ENCODE data around the gene SH2B3.
A peak's percentile ranks its signal among the peaks of the same experiment; 100 is the strongest.

Gene SH2B3

GRCh38 chr12:111426344-111427185 is 20.8 kb downstream of the SH2B3 start:
- H3K36me3 ChIP-seq (ENCODE audit: insufficient read depth, low read length), result peaks cover 3% of the 10 kb centered on the region; the same call in 1 of the 2 replicates
- no peak for DNase-seq (ENCODE audit: low read depth, low spot score)
- TF ChIP-seq POLR2AphosphoS5 (IDR thresholded peaks at IDR 0.05; ENCODE audit: borderline replicate concordance, low read depth, low read length) (no peak), FOXP2 (optimal IDR thresholded peaks at IDR 0.05; ENCODE audit: control extremely low read depth, extremely low read length, insufficient read depth) (no peak), EZH2 (IDR thresholded peaks at IDR 0.05) (no peak)
- no peak overlapping the region for H3K9ac ChIP-seq (ENCODE audit: insufficient read length)
- no peaks in the 10 kb centered on the region for H3K9me3 ChIP-seq (ENCODE audit: low read depth, low read length)
- H3K4me3 ChIP-seq, result no peak overlapping the region
- no peak overlapping the region for H3K27ac ChIP-seq

- no peak for TF ChIP-seq POLR2AphosphoS5 (IDR thresholded peaks at IDR 0.05; ENCODE audit: borderline replicate concordance, low read depth, low read length)
- no peak for TF ChIP-seq EZH2 (IDR thresholded peaks at IDR 0.05)
- no peak for TF ChIP-seq FOXP2 (optimal IDR thresholded peaks at IDR 0.05; ENCODE audit: control extremely low read depth, extremely low read length, insufficient read depth)
- H3K4me3 ChIP-seq, result no peak overlapping the region
- DNase-seq (ENCODE audit: low read depth, low spot score), result no peak
- H3K9me3 ChIP-seq (ENCODE audit: low read depth, low read length), result no peaks in the 10 kb centered on the region
- no peak overlapping the region for H3K27ac ChIP-seq
- no peak overlapping the region for H3K9ac ChIP-seq (ENCODE audit: insufficient read length)
- peaks cover under 1% of the 10 kb centered on the region; the same call in 1 of the 2 replicates for H3K36me3 ChIP-seq (ENCODE audit: insufficient read depth, low read length)
Measured at GRCh38 chr12:111427417-111428074, 21.8 kb downstream of the SH2B3 start.

GRCh38 chr12:111428081-111428727 is 22.5 kb downstream of the SH2B3 start:
- no peak for TF ChIP-seq POLR2AphosphoS5 (IDR thresholded peaks at IDR 0.05; ENCODE audit: borderline replicate concordance, low read depth, low read length)
- DNase-seq (ENCODE audit: low read depth, low spot score), result no peak
- Histone ChIP-seq H3K27ac (no peak overlapping the region), H3K4me3 (no peak overlapping the region), H3K36me3 (ENCODE audit: insufficient read depth, low read length) (peaks cover 5% of the 10 kb centered on the region; the same call in 1 of the 2 replicates), H3K9me3 (ENCODE audit: low read depth, low read length) (no peaks in the 10 kb centered on the region), H3K9ac (ENCODE audit: insufficient read length) (no peak overlapping the region)

- Histone ChIP-seq H3K27ac (no peak overlapping the region), H3K4me3 (no peak overlapping the region), H3K9me3 (ENCODE audit: low read depth, low read length) (no peaks in the 10 kb centered on the region), H3K9ac (ENCODE audit: insufficient read length) (no peak overlapping the region), H3K36me3 (ENCODE audit: insufficient read depth, low read length) (peaks cover 5% of the 10 kb centered on the region; the same call in 1 of the 2 replicates)
- DNase-seq (ENCODE audit: low read depth, low spot score), result no peak
- TF ChIP-seq POLR2AphosphoS5 (IDR thresholded peaks at IDR 0.05; ENCODE audit: borderline replicate concordance, low read depth, low read length) (no peak), EZH2 (IDR thresholded peaks at IDR 0.05) (no peak), FOXP2 (optimal IDR thresholded peaks at IDR 0.05; ENCODE audit: control extremely low read depth, extremely low read length, insufficient read depth) (no peak)
Measured at GRCh38 chr12:111428728-111429175, 23.0 kb downstream of the SH2B3 start.

- H3K36me3 ChIP-seq (ENCODE audit: insufficient read depth, low read length), result peaks cover 5% of the 10 kb centered on the region; the same call in 1 of the 2 replicates
- no peak overlapping the region for H3K27ac ChIP-seq
- H3K4me3 ChIP-seq, result no peak overlapping the region
- DNase-seq (ENCODE audit: low read depth, low spot score), result no peak
- H3K9me3 ChIP-seq (ENCODE audit: low read depth, low read length), result no peaks in the 10 kb centered on the region
- no peak overlapping the region for H3K9ac ChIP-seq (ENCODE audit: insufficient read length)
- no peak for TF ChIP-seq POLR2AphosphoS5 (IDR thresholded peaks at IDR 0.05; ENCODE audit: borderline replicate concordance, low read depth, low read length)
- no peak for TF ChIP-seq FOXP2 (optimal IDR thresholded peaks at IDR 0.05; ENCODE audit: control extremely low read depth, extremely low read length, insufficient read depth)
- no peak for TF ChIP-seq EZH2 (IDR thresholded peaks at IDR 0.05)
Measured at GRCh38 chr12:111429828-111430432, 24.2 kb downstream of the SH2B3 start.

GRCh38 chr12:111430433-111431353 is 25.0 kb downstream of the SH2B3 start:
- no peak for DNase-seq (ENCODE audit: low read depth, low spot score)
- no peaks in the 10 kb centered on the region for H3K9me3 ChIP-seq (ENCODE audit: low read depth, low read length)
- peak overlapping the region; percentile 30; the same call in 1 of the 2 replicates for H3K27ac ChIP-seq
- H3K36me3 ChIP-seq (ENCODE audit: insufficient read depth, low read length), result peaks cover 5% of the 10 kb centered on the region; the same call in 1 of the 2 replicates
- H3K9ac ChIP-seq (ENCODE audit: insufficient read length), result no peak overlapping the region
- H3K4me3 ChIP-seq, result no peak overlapping the region
- TF ChIP-seq POLR2AphosphoS5 (IDR thresholded peaks at IDR 0.05; ENCODE audit: borderline replicate concordance, low read depth, low read length), result no peak
- TF ChIP-seq EZH2 (IDR thresholded peaks at IDR 0.05), result no peak
- TF ChIP-seq FOXP2 (optimal IDR thresholded peaks at IDR 0.05; ENCODE audit: control extremely low read depth, extremely low read length, insufficient read depth), result no peak

- Histone ChIP-seq H3K36me3 (ENCODE audit: insufficient read depth, low read length) (peaks cover 5% of the 10 kb centered on the region; the same call in 1 of the 2 replicates), H3K9me3 (ENCODE audit: low read depth, low read length) (no peaks in the 10 kb centered on the region), H3K9ac (ENCODE audit: insufficient read length) (no peak overlapping the region), H3K27ac (peak overlapping the region; percentile 30), H3K4me3 (no peak overlapping the region)
- DNase-seq (ENCODE audit: low read depth, low spot score), result no peak
- TF ChIP-seq EZH2 (IDR thresholded peaks at IDR 0.05), result no peak
- no peak for TF ChIP-seq FOXP2 (optimal IDR thresholded peaks at IDR 0.05; ENCODE audit: control extremely low read depth, extremely low read length, insufficient read depth)
- TF ChIP-seq POLR2AphosphoS5 (IDR thresholded peaks at IDR 0.05; ENCODE audit: borderline replicate concordance, low read depth, low read length), result no peak
Measured at GRCh38 chr12:111431772-111432171, 26.0 kb downstream of the SH2B3 start.
